ENCODE data around the gene AK8. TPM values are rescaled to one million over a fixed set of nuclear protein-coding genes. Genes with fewer than 3 reads are reported as not detected.

The AK8 gene
- total and polyA plus RNA-seq, 2 experiments from 2014 or later: 0.70 to 0.83 TPM

GRCh38 chr9:132886334-132886725 is 8.2 kb upstream of the AK8 start:
- TF ChIP-seq CTCF (IDR thresholded peaks at IDR 0.05; ENCODE audit: low read depth, low read length): no peak
- H3K27ac ChIP-seq: no peak overlapping the region
- no peak for DNase-seq (ENCODE audit: low read depth in 1 of 2, low spot score in 1 of 2)
- no peaks in the 10 kb centered on the region for H3K9me3 ChIP-seq (ENCODE audit: low read depth)
- H3K27me3 ChIP-seq: no peaks in the 10 kb centered on the region
- H3K4me1 ChIP-seq (ENCODE audit: low read depth): no peaks in the 10 kb centered on the region
- no peak overlapping the region for H3K4me3 ChIP-seq
- no peaks in the 10 kb centered on the region for H3K36me3 ChIP-seq

GRCh38 chr9:132885720-132886333 is 7.7 kb upstream of the AK8 start:
- no peaks in the 10 kb centered on the region for H3K27me3 ChIP-seq
- TF ChIP-seq CTCF (IDR thresholded peaks at IDR 0.05; ENCODE audit: low read depth, low read length): no peak
- no peak overlapping the region for H3K27ac ChIP-seq
- no peaks in the 10 kb centered on the region for H3K36me3 ChIP-seq
- no peaks in the 10 kb centered on the region for H3K4me1 ChIP-seq (ENCODE audit: low read depth)
- H3K9me3 ChIP-seq (ENCODE audit: low read depth): no peaks in the 10 kb centered on the region
- DNase-seq (ENCODE audit: low read depth in 1 of 2, low spot score in 1 of 2): no peak
- no peak overlapping the region for H3K4me3 ChIP-seq

GRCh38 chr9:132883349-132884294 is 5.5 kb upstream of the AK8 start:
- H3K27me3 ChIP-seq: no peaks in the 10 kb centered on the region
- no peak overlapping the region for H3K4me3 ChIP-seq
- H3K36me3 ChIP-seq: no peaks in the 10 kb centered on the region
- no peaks in the 10 kb centered on the region for H3K4me1 ChIP-seq (ENCODE audit: low read depth)
- H3K9me3 ChIP-seq (ENCODE audit: low read depth): no peaks in the 10 kb centered on the region
- no peak for TF ChIP-seq CTCF (IDR thresholded peaks at IDR 0.05; ENCODE audit: low read depth, low read length)
- H3K27ac ChIP-seq: no peak overlapping the region
- DNase-seq (ENCODE audit: low read depth in 1 of 2, low spot score in 1 of 2): no peak

- H3K27ac ChIP-seq: no peak overlapping the region
- H3K4me3 ChIP-seq: no peak overlapping the region
- no peaks in the 10 kb centered on the region for H3K27me3 ChIP-seq
- no peaks in the 10 kb centered on the region for H3K36me3 ChIP-seq
- DNase-seq (ENCODE audit: low read depth in 1 of 2, low spot score in 1 of 2): no peak
- H3K9me3 ChIP-seq (ENCODE audit: low read depth): no peaks in the 10 kb centered on the region
- H3K4me1 ChIP-seq (ENCODE audit: low read depth): no peaks in the 10 kb centered on the region
- no peak for TF ChIP-seq CTCF (IDR thresholded peaks at IDR 0.05; ENCODE audit: low read depth, low read length)
Measured at GRCh38 chr9:132882616-132883015, 4.5 kb upstream of the AK8 start.

GRCh38 chr9:132881826-132882225 is 3.7 kb upstream of the AK8 start:
- TF ChIP-seq CTCF (IDR thresholded peaks at IDR 0.05; ENCODE audit: low read depth, low read length): no peak
- no peak overlapping the region for H3K4me3 ChIP-seq
- no peaks in the 10 kb centered on the region for H3K27me3 ChIP-seq
- H3K4me1 ChIP-seq (ENCODE audit: low read depth): no peaks in the 10 kb centered on the region
- no peak for DNase-seq (ENCODE audit: low read depth in 1 of 2, low spot score in 1 of 2)
- no peak overlapping the region for H3K27ac ChIP-seq
- no peaks in the 10 kb centered on the region for H3K36me3 ChIP-seq
- H3K9me3 ChIP-seq (ENCODE audit: low read depth): no peaks in the 10 kb centered on the region
